Lung (tissue), 16 donors: ENCODE results near the gene ZNF318. TPM values are rescaled to one million over a fixed set of nuclear protein-coding genes. Genes with fewer than 3 reads are reported as not detected.
A peak's percentile ranks its signal among the peaks of the same experiment; 100 is the strongest.
"Not testable (repeated sequence)": the region's sequence is repeated elsewhere in the genome, so short reads cannot be mapped to it uniquely, and the experiment has no call there.

ENCODE experiments used
- ATAC-seq: fragments of 200-7000 bp; cut with Tn5 transposase; one replicate; pipeline ENCODE4 v1.9.1; 2020; ENCODE audit warnings: moderate number of reproducible peaks; ENCODE audit not compliant: insufficient read depth, low FRiP score
- DNase-seq, 3 donors: peaks; one replicate each; pipeline ENCODE4 v3.0.0-alpha.2; 2013 to 2017
- H3K27ac ChIP-seq, 2 donors: one replicate each; pipeline ENCODE4 v1.5.1; 2013; ENCODE audit warnings: mild to moderate bottlenecking in 2 of 2, moderate library complexity in 2 of 2, control low read depth in 1 of 2, inconsistent platforms in 1 of 2, low read depth in 1 of 2, low read length in 1 of 2
- H3K27me3 ChIP-seq, 3 donors: one replicate each; pipeline ENCODE4 v1.5.1; 2013; ENCODE audit warnings: low read length in 2 of 3; ENCODE audit not compliant: control insufficient read depth in 3 of 3, insufficient read depth in 3 of 3
- H3K36me3 ChIP-seq, 4 donors: one replicate each; pipeline ENCODE4 v1.5.1; 2013; ENCODE audit warnings: low read length in 4 of 4, mild to moderate bottlenecking in 1 of 4, moderate library complexity in 1 of 4; ENCODE audit not compliant: control insufficient read depth in 4 of 4, insufficient read depth in 4 of 4
- H3K4me1 ChIP-seq, 5 donors: one replicate each; pipeline ENCODE4 v1.5.1; 2013; ENCODE audit warnings: low read length in 5 of 5, mild to moderate bottlenecking in 2 of 5, moderate library complexity in 1 of 5; ENCODE audit not compliant: control insufficient read depth in 5 of 5, insufficient read depth in 5 of 5
- H3K4me3 ChIP-seq: one replicate; pipeline ENCODE4 v1.5.1; 2013; ENCODE audit warnings: mild to moderate bottlenecking, control low read depth, moderate library complexity
- H3K9ac ChIP-seq, 2 donors: one replicate each; pipeline ENCODE4 v1.5.1; 2013; ENCODE audit warnings: low read length in 2 of 2, control low read depth in 1 of 2; ENCODE audit not compliant: insufficient read depth in 1 of 2
- H3K9me3 ChIP-seq, 4 donors: one replicate each; pipeline ENCODE4 v1.5.1; 2013; ENCODE audit warnings: low read length in 3 of 4, mild to moderate bottlenecking in 1 of 4, moderate library complexity in 1 of 4; ENCODE audit not compliant: control insufficient read depth in 4 of 4, insufficient read depth in 3 of 4
- CTCF ChIP-seq: IDR thresholded peaks from 2 replicates; pipeline ENCODE4 v1.5.1; 2012; ENCODE audit warnings: mild to moderate bottlenecking; ENCODE audit errors: control extremely low read depth, extremely low read depth
- WGBS, 2 donors: extraction: QIAGEN DNeasy Blood & Tissue Kit; methylation state at CpG; one replicate each; pipeline ENCODE4 v1.1.7; 2013; 5-methylcytosine and 5-hydroxymethylcytosine counted together
- long read RNA-seq, 5 donors: transcript quantifications; one replicate each; lab custom pipeline, GENCODE V29; 2026
- polyA plus RNA-seq, 2 donors: library from polyadenylated mRNA; stranded (reverse); fragments of 200-250 nt; gene quantifications; one replicate each; pipeline ENCODE4 v1.2.1, GENCODE V29; 2013
- total RNA-seq, 2 donors: library from RNA; depleted of rRNA in 1 of 2; stranded (reverse); fragments of >200 nt in 1 of 2; gene quantifications; one replicate each; pipeline ENCODE4 v1.2.1, GENCODE V29; 2014 to 2021
- donor health status: control.
- donor health status: control.
- donor health status: Bipolar disorder and iron deficiency.
- donor health status: healthy.
- donor health status: DM: yes; HTN: yes; CAD: no.

ZNF318 gene
- total RNA-seq: 10 to 100 TPM; 12.5 to 20.5 TPM
- 1 to 10 TPM; 4.1 to 5.1 TPM for polyA plus RNA-seq
- long read RNA-seq, donor 1, full-length matches to known transcripts: 2 of 9 reads
- long read RNA-seq, donor 1, partial matches to known transcripts: 7 of 9 reads
- long read RNA-seq, donor 1, other reads (novel, unspliced or antisense): 0 of 9 reads
- long read RNA-seq, donor 2: 0 reads
- long read RNA-seq, donor 3, partial matches to known transcripts: 8 of 8 reads
- long read RNA-seq, donor 3, other reads (novel, unspliced or antisense): 0 of 8 reads
- long read RNA-seq, donor 4: 0 reads
- long read RNA-seq, donor 5, full-length matches to known transcripts: 3 of 8 reads
- long read RNA-seq, donor 5, partial matches to known transcripts: 5 of 8 reads
- long read RNA-seq, donor 5, other reads (novel, unspliced or antisense): 0 of 8 reads

GRCh38 chr6:43369174-43370002 is at the start of gene ZNF318:
ZNF318 (minus strand) TSS chr6:43369647; CDS start chr6:43369365, 282 bp downstream.
- Histone ChIP-seq H3K4me1 (peaks cover 4 to 17% (median 5%) of the 10 kb centered on the region in 5 donors), H3K4me3 (peak within 1 kb of the TSS; percentile 77), H3K36me3 (peaks cover 2 to 10% (median 7%) of the 10 kb centered on the region in 4 donors), H3K27ac (peak within 1 kb of the TSS; percentile 89 to 94), H3K27me3 (no peaks in the 10 kb centered on the region), H3K9me3 (no peaks in the 10 kb centered on the region), H3K9ac (peak within 1 kb of the TSS; percentile 5 to 74)
- DNase-seq (peak; percentile 99), ATAC-seq (peak; percentile 99)
- TF ChIP-seq CTCF: no peak
- 0 to 1% methylated on average over 48 to 104 of the region's 104 CpGs for WGBS, 2 donors

GRCh38 chr6:43416935-43417334 is 47.5 kb upstream of the ZNF318 start:
- H3K9ac ChIP-seq: no peak overlapping the region
- no peaks in the 10 kb centered on the region for H3K36me3 ChIP-seq
- no peak for DNase-seq
- ATAC-seq: no peak
- peaks cover 0 to 2% (median 0%) of the 10 kb centered on the region in 5 donors for H3K4me1 ChIP-seq
- no peak for TF ChIP-seq CTCF
- 89 to 90% methylated on average over 4 of the region's 4 CpGs for WGBS, 2 donors
- peaks cover 0 to 2% (median 0%) of the 10 kb centered on the region in 3 donors for H3K27me3 ChIP-seq
- no peaks in the 10 kb centered on the region for H3K9me3 ChIP-seq
- no peak overlapping the region for H3K27ac ChIP-seq
- H3K4me3 ChIP-seq: no peak overlapping the region

- DNase-seq, H3K4me3 ChIP-seq, H3K36me3 ChIP-seq, H3K4me1 ChIP-seq, H3K9me3 ChIP-seq, H3K27ac ChIP-seq, ATAC-seq, H3K9ac ChIP-seq, H3K27me3 ChIP-seq: not testable (repeated sequence)
- 94 to 96% methylated on average over 8 of the region's 8 CpGs for WGBS, 2 donors
These were observed 45.8 kb upstream of the ZNF318 start for GRCh38 chr6:43415275-43415674.

- H3K4me1 ChIP-seq: peaks cover 0 to 2% (median 0%) of the 10 kb centered on the region in 5 donors
- DNase-seq (no peak), ATAC-seq (no peak)
- WGBS, 2 donors: 97 to 100% methylated on average over 2 of the region's 2 CpGs
- H3K9me3 ChIP-seq: no peaks in the 10 kb centered on the region
- H3K27ac ChIP-seq: no peak overlapping the region
- H3K4me3 ChIP-seq: no peak overlapping the region
- no peaks in the 10 kb centered on the region for H3K36me3 ChIP-seq
- peaks cover 0 to 2% (median 0%) of the 10 kb centered on the region in 3 donors for H3K27me3 ChIP-seq
- H3K9ac ChIP-seq: no peak overlapping the region
- TF ChIP-seq CTCF: no peak
These were observed 43.6 kb upstream of the ZNF318 start for GRCh38 chr6:43413002-43413401.
